ENCODE results near the gene PI4KA. TPM values are rescaled to one million over a fixed set of nuclear protein-coding genes. Genes with fewer than 3 reads are reported as not detected.

Gene PI4KA
- total and polyA plus RNA-seq, 4 donors: 19.4 to 47.5 (median 36.3) TPM

DNA sequence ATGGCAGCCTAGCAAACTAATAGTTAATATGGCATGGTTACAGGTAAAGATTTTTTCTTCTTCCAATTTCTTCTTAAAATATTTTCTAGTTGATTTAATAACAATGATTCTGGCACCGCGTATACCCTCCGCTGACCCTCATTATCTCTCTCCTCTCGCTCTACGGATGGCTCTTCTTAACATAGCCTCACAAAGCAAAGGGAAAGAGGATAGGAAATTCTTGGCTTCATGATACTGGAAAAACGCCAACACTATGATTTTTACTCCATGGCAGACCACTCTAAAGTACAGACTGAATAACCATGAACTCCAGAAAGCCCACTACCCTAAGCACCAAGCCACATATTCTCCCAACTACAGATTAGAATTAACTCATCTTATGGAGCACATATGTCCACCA lies 6.1 kb downstream of the PI4KA start (continued):
- TF ChIP-seq, protein P1, sequence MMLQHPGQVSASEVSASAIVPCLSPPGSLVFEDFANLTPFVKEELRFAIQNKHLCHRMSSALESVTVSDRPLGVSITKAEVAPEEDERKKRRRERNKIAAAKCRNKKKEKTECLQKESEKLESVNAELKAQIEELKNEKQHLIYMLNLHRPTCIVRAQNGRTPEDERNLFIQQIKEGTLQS (IDR thresholded peaks at IDR 0.05): no peak
- TF ChIP-seq FOXA1 (IDR thresholded peaks at IDR 0.05): no peak
- no peak for TF ChIP-seq TAF1 (conservative IDR thresholded peaks at IDR 0.05)
- no peak for TF ChIP-seq NR2F2 (IDR thresholded peaks at IDR 0.05)
- TF ChIP-seq EGR1 (IDR thresholded peaks at IDR 0.05; ENCODE audit: low read depth in 2 of 2): no peak
- no peak for TF ChIP-seq JUND (IDR thresholded peaks at IDR 0.05)
- no peak for TF ChIP-seq SP1 (IDR thresholded peaks at IDR 0.05)
- TF ChIP-seq, protein P2, sequence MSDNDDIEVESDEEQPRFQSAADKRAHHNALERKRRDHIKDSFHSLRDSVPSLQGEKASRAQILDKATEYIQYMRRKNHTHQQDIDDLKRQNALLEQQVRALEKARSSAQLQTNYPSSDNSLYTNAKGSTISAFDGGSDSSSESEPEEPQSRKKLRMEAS (IDR thresholded peaks at IDR 0.05): no peak

DNA sequence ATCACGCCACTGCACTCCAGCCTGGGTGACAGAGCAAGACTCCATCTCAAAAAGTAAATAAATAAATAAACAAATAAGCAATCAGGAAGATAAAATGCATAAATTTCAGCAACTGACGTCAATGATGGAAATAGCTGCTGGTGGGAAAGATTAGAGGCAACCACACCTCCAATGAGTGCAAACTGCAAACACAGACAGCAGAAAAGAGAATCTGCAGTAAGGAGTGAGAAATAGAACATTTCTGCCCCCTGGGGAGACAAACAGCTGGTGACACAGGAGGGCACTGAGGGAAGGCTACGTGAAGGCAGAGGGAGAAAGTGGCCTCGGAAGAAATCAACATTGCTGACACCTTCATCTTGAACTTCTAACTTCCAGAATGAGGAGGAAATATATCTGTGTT lies 6.5 kb downstream of the PI4KA start:
- WGBS: 57% methylated on average over 4 of the region's 4 CpGs

DNA sequence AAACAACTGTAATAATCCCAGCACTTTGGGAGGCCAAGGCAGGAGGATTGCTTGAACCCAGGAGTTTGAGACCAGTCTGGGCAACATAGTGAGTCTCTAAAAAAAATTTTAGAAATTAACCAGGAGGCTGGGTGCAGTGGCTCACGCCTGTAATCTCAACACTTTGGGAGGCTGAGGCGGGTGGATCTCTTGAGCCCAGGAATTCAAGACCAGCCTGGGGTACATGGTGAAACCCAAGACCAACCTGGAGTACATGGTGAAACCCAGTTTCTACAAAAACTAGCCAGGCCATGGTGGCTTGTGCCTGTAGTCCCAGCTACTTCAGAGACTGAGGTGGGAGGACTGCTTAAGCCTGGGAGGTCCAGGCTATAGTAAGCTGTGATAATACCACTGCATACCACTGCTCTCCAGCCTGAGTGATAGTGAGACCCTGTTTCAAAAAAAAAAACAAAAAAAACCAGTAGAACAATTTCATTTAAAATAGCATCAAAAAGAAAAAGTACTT lies 11.2 kb downstream of the PI4KA start:
- no peak overlapping the region for H3K27ac ChIP-seq (ENCODE audit: low read depth in 1 of 2, low read length in 2 of 2)
- H3K27me3 ChIP-seq (ENCODE audit: control insufficient read depth in 4 of 4, insufficient read depth in 4 of 4, low read length in 3 of 4): no peaks in the 10 kb centered on the region
- no peak for DNase-seq (ENCODE audit: low spot score)
- peaks cover 2 to 9% (median 4%) of the 10 kb centered on the region in 4 donors for H3K4me1 ChIP-seq (ENCODE audit: control insufficient read depth in 4 of 4, insufficient read depth in 4 of 4, low read length in 3 of 4)
- TF ChIP-seq RAD21 (IDR thresholded peaks at IDR 0.05) (no peak), JUND (IDR thresholded peaks at IDR 0.05) (no peak), SP1 (IDR thresholded peaks at IDR 0.05) (no peak), EGR1 (IDR thresholded peaks at IDR 0.05; ENCODE audit: low read depth in 2 of 2) (no peak), GABPA (IDR thresholded peaks at IDR 0.05 in 1 of 2, conservative IDR thresholded peaks at IDR 0.05 in 1 of 2) (no peak), FOXA2 (IDR thresholded peaks at IDR 0.05) (no peak), YY1 (IDR thresholded peaks at IDR 0.05) (no peak), TAF1 (conservative IDR thresholded peaks at IDR 0.05) (no peak), RXRA (IDR thresholded peaks at IDR 0.05) (no peak), NR2F2 (IDR thresholded peaks at IDR 0.05) (no peak), FOXA1 (IDR thresholded peaks at IDR 0.05) (no peak), HNF4G (IDR thresholded peaks at IDR 0.05) (no peak), HNF4A (conservative IDR thresholded peaks at IDR 0.05) (no peak)
- TF ChIP-seq, protein P3, sequence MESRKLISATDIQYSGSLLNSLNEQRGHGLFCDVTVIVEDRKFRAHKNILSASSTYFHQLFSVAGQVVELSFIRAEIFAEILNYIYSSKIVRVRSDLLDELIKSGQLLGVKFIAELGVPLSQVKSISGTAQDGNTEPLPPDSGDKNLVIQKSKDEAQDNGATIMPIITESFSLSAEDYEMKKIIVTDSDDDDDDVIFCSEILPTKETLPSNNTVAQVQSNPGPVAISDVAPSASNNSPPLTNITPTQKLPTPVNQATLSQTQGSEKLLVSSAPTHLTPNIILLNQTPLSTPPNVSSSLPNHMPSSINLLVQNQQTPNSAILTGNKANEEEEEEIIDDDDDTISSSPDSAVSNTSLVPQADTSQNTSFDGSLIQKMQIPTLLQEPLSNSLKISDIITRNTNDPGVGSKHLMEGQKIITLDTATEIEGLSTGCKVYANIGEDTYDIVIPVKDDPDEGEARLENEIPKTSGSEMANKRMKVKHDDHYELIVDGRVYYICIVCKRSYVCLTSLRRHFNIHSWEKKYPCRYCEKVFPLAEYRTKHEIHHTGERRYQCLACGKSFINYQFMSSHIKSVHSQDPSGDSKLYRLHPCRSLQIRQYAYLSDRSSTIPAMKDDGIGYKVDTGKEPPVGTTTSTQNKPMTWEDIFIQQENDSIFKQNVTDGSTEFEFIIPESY (IDR thresholded peaks at IDR 0.05): no peak
- TF ChIP-seq, protein P4, sequence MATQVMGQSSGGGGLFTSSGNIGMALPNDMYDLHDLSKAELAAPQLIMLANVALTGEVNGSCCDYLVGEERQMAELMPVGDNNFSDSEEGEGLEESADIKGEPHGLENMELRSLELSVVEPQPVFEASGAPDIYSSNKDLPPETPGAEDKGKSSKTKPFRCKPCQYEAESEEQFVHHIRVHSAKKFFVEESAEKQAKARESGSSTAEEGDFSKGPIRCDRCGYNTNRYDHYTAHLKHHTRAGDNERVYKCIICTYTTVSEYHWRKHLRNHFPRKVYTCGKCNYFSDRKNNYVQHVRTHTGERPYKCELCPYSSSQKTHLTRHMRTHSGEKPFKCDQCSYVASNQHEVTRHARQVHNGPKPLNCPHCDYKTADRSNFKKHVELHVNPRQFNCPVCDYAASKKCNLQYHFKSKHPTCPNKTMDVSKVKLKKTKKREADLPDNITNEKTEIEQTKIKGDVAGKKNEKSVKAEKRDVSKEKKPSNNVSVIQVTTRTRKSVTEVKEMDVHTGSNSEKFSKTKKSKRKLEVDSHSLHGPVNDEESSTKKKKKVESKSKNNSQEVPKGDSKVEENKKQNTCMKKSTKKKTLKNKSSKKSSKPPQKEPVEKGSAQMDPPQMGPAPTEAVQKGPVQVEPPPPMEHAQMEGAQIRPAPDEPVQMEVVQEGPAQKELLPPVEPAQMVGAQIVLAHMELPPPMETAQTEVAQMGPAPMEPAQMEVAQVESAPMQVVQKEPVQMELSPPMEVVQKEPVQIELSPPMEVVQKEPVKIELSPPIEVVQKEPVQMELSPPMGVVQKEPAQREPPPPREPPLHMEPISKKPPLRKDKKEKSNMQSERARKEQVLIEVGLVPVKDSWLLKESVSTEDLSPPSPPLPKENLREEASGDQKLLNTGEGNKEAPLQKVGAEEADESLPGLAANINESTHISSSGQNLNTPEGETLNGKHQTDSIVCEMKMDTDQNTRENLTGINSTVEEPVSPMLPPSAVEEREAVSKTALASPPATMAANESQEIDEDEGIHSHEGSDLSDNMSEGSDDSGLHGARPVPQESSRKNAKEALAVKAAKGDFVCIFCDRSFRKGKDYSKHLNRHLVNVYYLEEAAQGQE (IDR thresholded peaks at IDR 0.05): no peak
- TF ChIP-seq, protein P1 (IDR thresholded peaks at IDR 0.05): no peak
- TF ChIP-seq, protein P5, sequence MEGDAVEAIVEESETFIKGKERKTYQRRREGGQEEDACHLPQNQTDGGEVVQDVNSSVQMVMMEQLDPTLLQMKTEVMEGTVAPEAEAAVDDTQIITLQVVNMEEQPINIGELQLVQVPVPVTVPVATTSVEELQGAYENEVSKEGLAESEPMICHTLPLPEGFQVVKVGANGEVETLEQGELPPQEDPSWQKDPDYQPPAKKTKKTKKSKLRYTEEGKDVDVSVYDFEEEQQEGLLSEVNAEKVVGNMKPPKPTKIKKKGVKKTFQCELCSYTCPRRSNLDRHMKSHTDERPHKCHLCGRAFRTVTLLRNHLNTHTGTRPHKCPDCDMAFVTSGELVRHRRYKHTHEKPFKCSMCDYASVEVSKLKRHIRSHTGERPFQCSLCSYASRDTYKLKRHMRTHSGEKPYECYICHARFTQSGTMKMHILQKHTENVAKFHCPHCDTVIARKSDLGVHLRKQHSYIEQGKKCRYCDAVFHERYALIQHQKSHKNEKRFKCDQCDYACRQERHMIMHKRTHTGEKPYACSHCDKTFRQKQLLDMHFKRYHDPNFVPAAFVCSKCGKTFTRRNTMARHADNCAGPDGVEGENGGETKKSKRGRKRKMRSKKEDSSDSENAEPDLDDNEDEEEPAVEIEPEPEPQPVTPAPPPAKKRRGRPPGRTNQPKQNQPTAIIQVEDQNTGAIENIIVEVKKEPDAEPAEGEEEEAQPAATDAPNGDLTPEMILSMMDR (IDR thresholded peaks at IDR 0.05; ENCODE audit: low read depth, low read length, missing input control): no peak
- TF ChIP-seq, protein P2 (IDR thresholded peaks at IDR 0.05): no peak
- H3K4me3 ChIP-seq (ENCODE audit: low read depth in 1 of 3, low read length in 3 of 3): no peak overlapping the region
- no peak overlapping the region for H3K9ac ChIP-seq (ENCODE audit: low read depth in 1 of 2, low read length in 2 of 2)
- WGBS: 96% methylated on average over 2 of the region's 2 CpGs
- no peaks in the 10 kb centered on the region for H3K9me3 ChIP-seq (ENCODE audit: control insufficient read depth in 4 of 4, low read length in 3 of 4)
- no peaks in the 10 kb centered on the region for H3K36me3 ChIP-seq (ENCODE audit: control insufficient read depth in 4 of 4, insufficient read depth in 3 of 4, low read depth in 1 of 4, low read length in 3 of 4)

More for the DNA sequence above, 6.5 kb downstream of the PI4KA start:
- no peak overlapping the region for H3K27ac ChIP-seq (ENCODE audit: low read depth in 1 of 2, low read length in 2 of 2)
- DNase-seq (ENCODE audit: low spot score): no peak
- TF ChIP-seq RXRA (IDR thresholded peaks at IDR 0.05): no peak
- H3K4me1 ChIP-seq (ENCODE audit: control insufficient read depth in 4 of 4, insufficient read depth in 4 of 4, low read length in 3 of 4): peaks cover 0 to 14% (median 8%) of the 10 kb centered on the region in 4 donors
- H3K4me3 ChIP-seq (ENCODE audit: low read depth in 1 of 3, low read length in 3 of 3): no peak overlapping the region
- H3K9me3 ChIP-seq (ENCODE audit: control insufficient read depth in 4 of 4, low read length in 3 of 4): no peaks in the 10 kb centered on the region
- no peaks in the 10 kb centered on the region for H3K36me3 ChIP-seq (ENCODE audit: control insufficient read depth in 4 of 4, insufficient read depth in 3 of 4, low read depth in 1 of 4, low read length in 3 of 4)
- H3K9ac ChIP-seq (ENCODE audit: low read depth in 1 of 2, low read length in 2 of 2): no peak overlapping the region
- no peaks in the 10 kb centered on the region for H3K27me3 ChIP-seq (ENCODE audit: control insufficient read depth in 4 of 4, insufficient read depth in 4 of 4, low read length in 3 of 4)

Measured in liver (tissue), 9 donors.